ENCODE data around the gene BEGAIN. TPM values are rescaled to one million over a fixed set of nuclear protein-coding genes. Genes with fewer than 3 reads are reported as not detected.

The BEGAIN gene
- total RNA-seq, 2 experiments from 2014 or later = 0.76 TPM; not detected in 1

GRCh38 chr14:100605706-100606686, 18.8 kb upstream of the BEGAIN start:
- no peak overlapping the region for H3K27ac ChIP-seq (ENCODE audit: low read depth, low read length, poor library complexity, severe bottlenecking)
- ChIA-PET POLR2A (no interaction called here), CTCF (ENCODE audit: unreplicated experiment) (no interaction called here)
- no peaks in the 10 kb centered on the region for H3K79me2 ChIP-seq (ENCODE audit: insufficient read depth, low read depth, low read length)
- H3K4me3 ChIP-seq (ENCODE audit: low read depth, low read length, poor library complexity, severe bottlenecking) = no peak overlapping the region
- no peak overlapping the region for H2AFZ ChIP-seq (ENCODE audit: low read length)
- no peaks in the 10 kb centered on the region for H3K9me2 ChIP-seq (ENCODE audit: insufficient read depth, low read length)
- no peaks in the 10 kb centered on the region for H3K9me3 ChIP-seq (ENCODE audit: low read length)
- no TSS peak for BruUV-seq (replicated peaks)
- no peak overlapping the region for H3K4me2 ChIP-seq (ENCODE audit: low read length)
- no peak for TF ChIP-seq EZH2phosphoT487 (IDR thresholded peaks at IDR 0.05; ENCODE audit: borderline replicate concordance, low read depth, low read length)
- TF ChIP-seq CTCF (conservative IDR thresholded peaks at IDR 0.05; ENCODE audit: low read length) = no peak
- intact Hi-C loops (cut with micrococcal nuclease; ENCODE audit: unreplicated experiment) = no loop called here
- H4K20me1 ChIP-seq (ENCODE audit: insufficient read depth, low read length) = no peaks in the 10 kb centered on the region
- no peak for DNase-seq (ENCODE audit: low spot score)
- H3K4me1 ChIP-seq (ENCODE audit: insufficient read depth, low read length, poor library complexity, severe bottlenecking) = no peaks in the 10 kb centered on the region
- H3K36me3 ChIP-seq (ENCODE audit: insufficient read depth, low read length) = no peaks in the 10 kb centered on the region

DNA sequence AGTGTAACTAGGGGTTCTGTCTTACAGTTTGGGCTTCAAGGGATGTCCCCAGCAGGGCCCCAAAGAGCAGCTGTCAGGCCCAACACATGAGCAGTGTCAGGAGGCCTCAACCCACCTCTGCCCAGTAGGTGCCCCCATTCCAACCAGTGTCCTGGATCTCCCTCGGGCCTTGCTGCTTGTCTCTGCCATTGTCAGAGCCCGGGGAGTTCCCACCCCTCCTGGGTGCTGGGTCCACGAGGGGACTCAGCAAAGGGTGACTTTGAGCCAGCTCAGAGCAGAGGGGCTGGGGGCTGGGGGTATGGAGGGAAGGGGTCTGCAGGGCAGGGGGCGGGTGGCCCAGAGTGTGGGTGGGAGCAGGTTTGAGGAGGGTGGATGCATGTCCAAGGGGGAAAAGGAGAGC, 18.0 kb upstream of the BEGAIN start:
- DNase-seq (ENCODE audit: low spot score) = no peak
- Histone ChIP-seq H3K79me2 (ENCODE audit: insufficient read depth, low read depth, low read length) (no peaks in the 10 kb centered on the region), H4K20me1 (ENCODE audit: insufficient read depth, low read length) (no peaks in the 10 kb centered on the region), H3K4me2 (ENCODE audit: low read length) (no peak overlapping the region), H3K36me3 (ENCODE audit: insufficient read depth, low read length) (no peaks in the 10 kb centered on the region), H3K4me3 (ENCODE audit: low read depth, low read length, poor library complexity, severe bottlenecking) (no peak overlapping the region), H3K9me2 (ENCODE audit: insufficient read depth, low read length) (no peaks in the 10 kb centered on the region), H2AFZ (ENCODE audit: low read length) (no peak overlapping the region), H3K9me3 (ENCODE audit: low read length) (no peaks in the 10 kb centered on the region), H3K4me1 (ENCODE audit: insufficient read depth, low read length, poor library complexity, severe bottlenecking) (no peaks in the 10 kb centered on the region), H3K27ac (ENCODE audit: low read depth, low read length, poor library complexity, severe bottlenecking) (no peak overlapping the region)
- BruUV-seq (replicated peaks) = no TSS peak
- POLR2A ChIA-PET = no interaction called here
- CTCF ChIA-PET (ENCODE audit: unreplicated experiment) = no interaction called here
- TF ChIP-seq CTCF (conservative IDR thresholded peaks at IDR 0.05; ENCODE audit: low read length) = no peak
- intact Hi-C loops (cut with micrococcal nuclease; ENCODE audit: unreplicated experiment) = no loop called here

GRCh38 chr14:100604709-100605108, 17.5 kb upstream of the BEGAIN start:
- POLR2A ChIA-PET = no interaction called here
- no TSS peak for BruUV-seq (replicated peaks)
- Histone ChIP-seq H3K4me3 (ENCODE audit: low read depth, low read length, poor library complexity, severe bottlenecking) (no peak overlapping the region), H3K36me3 (ENCODE audit: insufficient read depth, low read length) (no peaks in the 10 kb centered on the region), H3K4me2 (ENCODE audit: low read length) (no peak overlapping the region), H3K79me2 (ENCODE audit: insufficient read depth, low read depth, low read length) (no peaks in the 10 kb centered on the region), H3K9me2 (ENCODE audit: insufficient read depth, low read length) (no peaks in the 10 kb centered on the region), H3K4me1 (ENCODE audit: insufficient read depth, low read length, poor library complexity, severe bottlenecking) (no peaks in the 10 kb centered on the region), H3K9me3 (ENCODE audit: low read length) (no peaks in the 10 kb centered on the region), H3K27ac (ENCODE audit: low read depth, low read length, poor library complexity, severe bottlenecking) (no peak overlapping the region), H2AFZ (ENCODE audit: low read length) (no peak overlapping the region), H4K20me1 (ENCODE audit: insufficient read depth, low read length) (no peaks in the 10 kb centered on the region)
- DNase-seq (ENCODE audit: low spot score) = no peak
- no peak for TF ChIP-seq EZH2phosphoT487 (IDR thresholded peaks at IDR 0.05; ENCODE audit: borderline replicate concordance, low read depth, low read length)
- TF ChIP-seq CTCF (conservative IDR thresholded peaks at IDR 0.05; ENCODE audit: low read length) = no peak
- CTCF ChIA-PET (ENCODE audit: unreplicated experiment) = no interaction called here
- intact Hi-C loops (cut with micrococcal nuclease; ENCODE audit: unreplicated experiment) = no loop called here
